Measurements from ENCODE around the gene ZNF512. TPM values are rescaled to one million over a fixed set of nuclear protein-coding genes. Genes with fewer than 3 reads are reported as not detected.

ZNF512 gene
- total and polyA plus RNA-seq, 12 donors, result 12.8 to 82.5 (median 29.5) TPM

GRCh38 chr2:27606611-27607010 is 23.8 kb downstream of the ZNF512 start:
- TF ChIP-seq CTCF (IDR thresholded peaks at IDR 0.05), result no peak
- no peak for TF ChIP-seq POLR2A (IDR thresholded peaks at IDR 0.05)

GRCh38 chr2:27613985-27614384 is 31.1 kb downstream of the ZNF512 start:
- H3K36me3 ChIP-seq (replicated peaks in 1 of 2), result peaks cover 0 to 62% of the 10 kb centered on the region in 2 donors
- H3K9me3 ChIP-seq (replicated peaks in 1 of 3), result no peaks in the 10 kb centered on the region
- TF ChIP-seq POLR2A (IDR thresholded peaks at IDR 0.05) (no peak), CTCF (IDR thresholded peaks at IDR 0.05) (no peak)
- no peak for DNase-seq
- no peaks in the 10 kb centered on the region for H3K27me3 ChIP-seq
- WGBS, 4 donors, result 97 to 98% (median 98%) methylated on average over 2 of the region's 2 CpGs
- intact Hi-C loops (cut with DNase I), result no loop called here
- no peaks in the 10 kb centered on the region for H3K4me1 ChIP-seq (replicated peaks in 1 of 2)
- H3K4me3 ChIP-seq, result no peak overlapping the region
- no peak overlapping the region for H3K27ac ChIP-seq

More at GRCh38 chr2:27606611-27607010, 23.8 kb downstream of the ZNF512 start:
- Histone ChIP-seq H3K4me3 (no peak overlapping the region), H3K9me3 (replicated peaks in 1 of 3) (no peaks in the 10 kb centered on the region), H3K36me3 (replicated peaks in 1 of 2) (peaks cover 0 to 61% of the 10 kb centered on the region in 2 donors), H3K4me1 (replicated peaks in 1 of 2) (peaks cover 5 to 6% of the 10 kb centered on the region in 2 donors), H3K27me3 (no peaks in the 10 kb centered on the region), H3K27ac (no peak overlapping the region)
- 89 to 93% (median 92%) methylated on average over 2 of the region's 2 CpGs for WGBS, 4 donors
- intact Hi-C loops (cut with DNase I), result no loop called here
- no peak for DNase-seq

- TF ChIP-seq POLR2A (IDR thresholded peaks at IDR 0.05) (no peak), CTCF (IDR thresholded peaks at IDR 0.05) (no peak)
These were observed 32.5 kb downstream of the ZNF512 start for GRCh38 chr2:27615316-27615715.

GRCh38 chr2:27621524-27621923 is 38.7 kb downstream of the ZNF512 start:
- no peak for TF ChIP-seq POLR2A (IDR thresholded peaks at IDR 0.05)
- peaks cover 0 to 63% of the 10 kb centered on the region in 2 donors for H3K36me3 ChIP-seq (replicated peaks in 1 of 2)
- no peak overlapping the region for H3K27ac ChIP-seq
- H3K9me3 ChIP-seq (replicated peaks in 1 of 3), result no peaks in the 10 kb centered on the region
- H3K4me1 ChIP-seq (replicated peaks in 1 of 2), result no peaks in the 10 kb centered on the region
- intact Hi-C loops (cut with DNase I), result no loop called here
- WGBS, 4 donors, result 83 to 86% (median 84%) methylated on average over 1 of the region's 1 CpG
- DNase-seq, result no peak
- no peak overlapping the region for H3K4me3 ChIP-seq
- no peaks in the 10 kb centered on the region for H3K27me3 ChIP-seq

More at GRCh38 chr2:27615316-27615715, 32.5 kb downstream of the ZNF512 start:
- intact Hi-C loops (cut with DNase I), result no loop called here
- Histone ChIP-seq H3K4me3 (no peak overlapping the region), H3K4me1 (replicated peaks in 1 of 2) (no peaks in the 10 kb centered on the region), H3K9me3 (replicated peaks in 1 of 3) (no peaks in the 10 kb centered on the region), H3K27ac (no peak overlapping the region), H3K36me3 (replicated peaks in 1 of 2) (peaks cover 0 to 65% of the 10 kb centered on the region in 2 donors), H3K27me3 (no peaks in the 10 kb centered on the region)
- DNase-seq, result no peak
- 94 to 100% (median 99%) methylated on average over 3 of the region's 3 CpGs for WGBS, 4 donors

GRCh38 chr2:27622921-27623384 is 40.1 kb downstream of the ZNF512 start:
- WGBS, 4 donors, result 52 to 58% (median 56%) methylated on average over 3 of the region's 3 CpGs
- peaks cover 5 to 7% of the 10 kb centered on the region in 2 donors for H3K4me1 ChIP-seq (replicated peaks in 1 of 2)
- no peaks in the 10 kb centered on the region for H3K27me3 ChIP-seq
- intact Hi-C loops (cut with DNase I), result no loop called here
- TF ChIP-seq CTCF (IDR thresholded peaks at IDR 0.05) (no peak), POLR2A (IDR thresholded peaks at IDR 0.05) (no peak)
- H3K4me3 ChIP-seq, result no peak overlapping the region
- peak in 1 of 7 donors; percentile 13 for DNase-seq
- H3K27ac ChIP-seq, result peak overlapping the region in 1 of 5 donors; percentile 3
- peaks cover 0 to 49% of the 10 kb centered on the region in 2 donors for H3K36me3 ChIP-seq (replicated peaks in 1 of 2)
- H3K9me3 ChIP-seq (replicated peaks in 1 of 3), result no peaks in the 10 kb centered on the region
